Urinary bladder (tissue), 4 donors: ENCODE data around the gene INTS12. TPM values are rescaled to one million over a fixed set of nuclear protein-coding genes. Genes with fewer than 3 reads are reported as not detected.
A peak's percentile ranks its signal among the peaks of the same experiment; 100 is the strongest.
"Not testable (repeated sequence)": the region's sequence is repeated elsewhere in the genome, so short reads cannot be mapped to it uniquely, and the experiment has no call there.

ENCODE experiments used
- DNase-seq: peaks from one replicate; pipeline ENCODE4 v3.0.0-alpha.2; 2015; ENCODE audit errors: extremely low spot score
- H3K27ac ChIP-seq: one replicate; pipeline ENCODE4 v1.5.1; 2013; ENCODE audit warnings: low read depth, mild to moderate bottlenecking, moderate library complexity
- H3K36me3 ChIP-seq: one replicate; pipeline ENCODE4 v1.6.1; 2013; ENCODE audit warnings: mild to moderate bottlenecking, moderate library complexity; ENCODE audit not compliant: insufficient read depth
- H3K4me1 ChIP-seq: one replicate; pipeline ENCODE4 v1.6.1; 2013; ENCODE audit warnings: mild to moderate bottlenecking, moderate library complexity; ENCODE audit not compliant: insufficient read depth
- H3K4me3 ChIP-seq: one replicate; pipeline ENCODE4 v1.5.1; 2013; ENCODE audit warnings: low read depth, low read length
- WGBS: extraction: QIAGEN DNeasy Blood & Tissue Kit; methylation state at CpG from one replicate; pipeline ENCODE4 v1.1.7; 2013; 5-methylcytosine and 5-hydroxymethylcytosine counted together
- polyA plus RNA-seq: library from polyadenylated mRNA; stranded (reverse); fragments of 200-250 nt; gene quantifications from one replicate; pipeline ENCODE4 v1.2.3, GENCODE V29; 2013
- total RNA-seq: library from RNA; depleted of rRNA; stranded (reverse); fragments of >200 nt; gene quantifications from one replicate; pipeline ENCODE4 v1.2.3, GENCODE V29; 2014
- donor health status: healthy with polysubstance abuse.
- donor health status: healthy.

Gene INTS12
- total and polyA plus RNA-seq, 2 donors, result 18.1 to 18.6 TPM

GRCh38 chr4:105710678-105711077 lies 2.2 kb upstream of the INTS12 start:
- Histone ChIP-seq H3K4me3 (no peak overlapping the region), H3K36me3 (no peaks in the 10 kb centered on the region), H3K27ac (no peak overlapping the region), H3K4me1 (no peaks in the 10 kb centered on the region)
- no peak for DNase-seq
- WGBS, result 64% methylated on average over 6 of the region's 6 CpGs

- no peak for DNase-seq
- H3K27ac ChIP-seq, result no peak overlapping the region
- no peaks in the 10 kb centered on the region for H3K36me3 ChIP-seq
- WGBS, result 57% methylated on average over 16 of the region's 16 CpGs
- no peaks in the 10 kb centered on the region for H3K4me1 ChIP-seq
- no peak overlapping the region for H3K4me3 ChIP-seq
These were observed 1.6 kb upstream of the INTS12 start for GRCh38 chr4:105710012-105710600.

- peak overlapping the region; percentile 90 for H3K4me3 ChIP-seq
- no peak for DNase-seq
- no peaks in the 10 kb centered on the region for H3K36me3 ChIP-seq
- no peak overlapping the region for H3K27ac ChIP-seq
- under 1% methylated on average over 11 of the region's 11 CpGs for whole genome bisulfite sequencing
- H3K4me1 ChIP-seq, result no peaks in the 10 kb centered on the region
These were observed 577 bp upstream of the INTS12 start for GRCh38 chr4:105709081-105709450.

GRCh38 chr4:105707782-105708180 lies 708 bp downstream of the INTS12 start:
- Histone ChIP-seq H3K4me1 (no peaks in the 10 kb centered on the region), H3K4me3 (peak overlapping the region; percentile 90), H3K36me3 (no peaks in the 10 kb centered on the region), H3K27ac (no peak overlapping the region)
- WGBS, result 17% methylated on average over 7 of the region's 7 CpGs
- no peak for DNase-seq

- Histone ChIP-seq H3K27ac (no peak overlapping the region), H3K4me1 (no peaks in the 10 kb centered on the region), H3K4me3 (no peak overlapping the region), H3K36me3 (peaks cover 4% of the 10 kb centered on the region)
- 94% methylated on average over 2 of the region's 2 CpGs for WGBS
- DNase-seq, result no peak
These were observed 9.9 kb downstream of the INTS12 start for GRCh38 chr4:105698607-105699006.

GRCh38 chr4:105695832-105696231 lies 12.7 kb downstream of the INTS12 start:
- H3K27ac ChIP-seq, H3K4me3 ChIP-seq, DNase-seq, H3K36me3 ChIP-seq, H3K4me1 ChIP-seq: not testable (repeated sequence)
- WGBS, result 91% methylated on average over 8 of the region's 8 CpGs

- H3K4me3 ChIP-seq, H3K4me1 ChIP-seq, H3K27ac ChIP-seq, DNase-seq, H3K36me3 ChIP-seq: not testable (repeated sequence)
- WGBS, result 97% methylated on average over 5 of the region's 5 CpGs
These were observed 13.7 kb downstream of the INTS12 start for GRCh38 chr4:105694812-105695211.

GRCh38 chr4:105686571-105686970 lies 21.9 kb downstream of the INTS12 start:
- H3K4me3 ChIP-seq, result no peak overlapping the region
- no peaks in the 10 kb centered on the region for H3K4me1 ChIP-seq
- DNase-seq, result no peak
- WGBS, result 92% methylated on average over 2 of the region's 2 CpGs
- no peak overlapping the region for H3K27ac ChIP-seq
- H3K36me3 ChIP-seq, result peaks cover 2% of the 10 kb centered on the region

GRCh38 chr4:105683038-105683437 lies 25.5 kb downstream of the INTS12 start:
- DNase-seq, result peak; percentile 15
- Histone ChIP-seq H3K36me3 (no peaks in the 10 kb centered on the region), H3K27ac (no peak overlapping the region), H3K4me3 (no peak overlapping the region), H3K4me1 (no peaks in the 10 kb centered on the region)
- WGBS, result 74% methylated on average over 4 of the region's 4 CpGs

GRCh38 chr4:105679186-105679585 lies 29.3 kb downstream of the INTS12 start:
- WGBS, result 67% methylated on average over 2 of the region's 2 CpGs
- Histone ChIP-seq H3K36me3 (no peaks in the 10 kb centered on the region), H3K4me1 (no peaks in the 10 kb centered on the region), H3K27ac (no peak overlapping the region), H3K4me3 (no peak overlapping the region)
- no peak for DNase-seq

- Histone ChIP-seq H3K4me3 (no peak overlapping the region), H3K27ac (no peak overlapping the region), H3K36me3 (no peaks in the 10 kb centered on the region), H3K4me1 (no peaks in the 10 kb centered on the region)
- WGBS, result 71% methylated on average over 2 of the region's 2 CpGs
- DNase-seq, result no peak
These were observed 30.8 kb downstream of the INTS12 start for GRCh38 chr4:105677709-105678108.

GRCh38 chr4:105674011-105674410 lies 34.5 kb downstream of the INTS12 start:
- Histone ChIP-seq H3K36me3 (no peaks in the 10 kb centered on the region), H3K4me3 (no peak overlapping the region), H3K4me1 (no peaks in the 10 kb centered on the region), H3K27ac (no peak overlapping the region)
- 88% methylated on average over 1 of the region's 1 CpG for WGBS
- DNase-seq, result no peak

GRCh38 chr4:105671301-105671700 lies 37.2 kb downstream of the INTS12 start:
- Histone ChIP-seq H3K27ac (no peak overlapping the region), H3K4me3 (no peak overlapping the region), H3K36me3 (no peaks in the 10 kb centered on the region), H3K4me1 (no peaks in the 10 kb centered on the region)
- WGBS, result 79% methylated on average over 2 of the region's 2 CpGs
- DNase-seq, result no peak

GRCh38 chr4:105670684-105671083 lies 37.8 kb downstream of the INTS12 start:
- Histone ChIP-seq H3K4me1 (no peaks in the 10 kb centered on the region), H3K27ac (no peak overlapping the region), H3K36me3 (no peaks in the 10 kb centered on the region), H3K4me3 (no peak overlapping the region)
- no peak for DNase-seq

- Histone ChIP-seq H3K27ac (no peak overlapping the region), H3K36me3 (no peaks in the 10 kb centered on the region), H3K4me3 (no peak overlapping the region), H3K4me1 (no peaks in the 10 kb centered on the region)
- WGBS, result 40% methylated on average over 5 of the region's 5 CpGs
- no peak for DNase-seq
These were observed 41.8 kb downstream of the INTS12 start for GRCh38 chr4:105666693-105667092.
